Astrocyte of the spinal cord (primary cell): ENCODE measurements around the gene NAPA.

Experiments
- DNase-seq: peaks from one replicate; pipeline ENCODE4 v3.0.0; 2011; ENCODE audit warnings: low read depth, low spot score
- H3K4me3 ChIP-seq: 2 replicates; pipeline ENCODE4 v1.5.1; 2011; ENCODE audit warnings: low read depth, mild to moderate bottlenecking, low read length, moderate library complexity
- CTCF ChIP-seq: IDR thresholded peaks from 2 replicates; pipeline ENCODE4 v1.5.1; 2012; ENCODE audit warnings: low read depth, mild to moderate bottlenecking, low read length, inconsistent platforms
- in situ Hi-C: cut with HindIII; loops from 2 replicates; pipeline ENCODE4 v1.10.0; 2017; ENCODE audit warnings: low sequenced_read_pairs

The NAPA gene

GRCh38 chr19:47529018-47529742 lies 14.3 kb upstream of the NAPA start:
- in situ Hi-C loops: no loop called here
- H3K4me3 ChIP-seq: no peak overlapping the region
- TF ChIP-seq CTCF: no peak
- DNase-seq: no peak

- no peak for TF ChIP-seq CTCF
- no peak overlapping the region for H3K4me3 ChIP-seq
- in situ Hi-C loops: no loop called here
- no peak for DNase-seq
These were observed 11.9 kb upstream of the NAPA start for GRCh38 chr19:47526798-47527197.

GRCh38 chr19:47523473-47523872 lies 8.6 kb upstream of the NAPA start:
- no peak for DNase-seq
- in situ Hi-C loops: no loop called here
- no peak for TF ChIP-seq CTCF
- no peak overlapping the region for H3K4me3 ChIP-seq

GRCh38 chr19:47521473-47522180 lies 6.8 kb upstream of the NAPA start:
- in situ Hi-C loops: no loop called here
- H3K4me3 ChIP-seq: no peak overlapping the region
- DNase-seq: no peak
- no peak for TF ChIP-seq CTCF

- TF ChIP-seq CTCF: no peak
- DNase-seq: no peak
- H3K4me3 ChIP-seq: no peak overlapping the region
- in situ Hi-C loops: no loop called here
These were observed 6.0 kb upstream of the NAPA start for GRCh38 chr19:47520839-47521238.

- TF ChIP-seq CTCF: no peak
- DNase-seq: no peak
- in situ Hi-C loops: no loop called here
- H3K4me3 ChIP-seq: no peak overlapping the region
These were observed 5.5 kb upstream of the NAPA start for GRCh38 chr19:47520343-47520806.
